SJCRH30 (cell line): ENCODE measurements around the gene FAAP100. TPM values are rescaled to one million over a fixed set of nuclear protein-coding genes. Genes with fewer than 3 reads are reported as not detected.

ENCODE experiments used
- DNase-seq, 2 experiments: peaks; one replicate each; pipeline ENCODE4 v3.0.0-alpha.2; 2015 to 2020
- H3K27ac ChIP-seq: fragments of 250-450 bp; sonication (Bioruptor Pico); 2 replicates; pipeline ENCODE4 v1.5.1; 2020; ENCODE audit warnings: mild to moderate bottlenecking, moderate library complexity
- H3K27me3 ChIP-seq: fragments of 250-450 bp; sonication (Bioruptor Pico); 2 replicates; pipeline ENCODE4 v1.5.1; 2020; ENCODE audit warnings: mild to moderate bottlenecking, moderate library complexity
- H3K36me3 ChIP-seq: fragments of 250-450 bp; sonication (Bioruptor Pico); 2 replicates; pipeline ENCODE4 v1.5.1; 2020; ENCODE audit warnings: mild to moderate bottlenecking, moderate library complexity
- H3K4me1 ChIP-seq: fragments of 250-450 bp; sonication (Bioruptor Pico); 2 replicates; pipeline ENCODE4 v1.5.1; 2020; ENCODE audit warnings: mild to moderate bottlenecking, moderate library complexity
- H3K4me3 ChIP-seq: fragments of 250-450 bp; sonication (Bioruptor Pico); 2 replicates; pipeline ENCODE4 v1.5.1; 2020; ENCODE audit warnings: mild to moderate bottlenecking, moderate library complexity
- H3K9me3 ChIP-seq: fragments of 250-450 bp; sonication (Bioruptor Pico); replicated peaks from 2 replicates; pipeline ENCODE4 v1.5.1; 2020; ENCODE audit warnings: mild to moderate bottlenecking, moderate library complexity
- total RNA-seq: library from RNA; depleted of rRNA; stranded (reverse); fragments of >200 nt; shearing (Covaris generic); gene quantifications from 2 replicates; pipeline ENCODE4 v1.2.3, GENCODE V29; 2014

Gene FAAP100
- total RNA-seq, 1 experiment from 2014 or later = 60.7 TPM

GRCh38 chr17:81511804-81512561, 40.2 kb downstream of the FAAP100 start:
- DNase-seq = no peak
- no peaks in the 10 kb centered on the region for H3K27me3 ChIP-seq
- no peaks in the 10 kb centered on the region for H3K9me3 ChIP-seq
- peaks cover 43% of the 10 kb centered on the region for H3K36me3 ChIP-seq
- peaks cover 20% of the 10 kb centered on the region for H3K4me1 ChIP-seq
- peak overlapping the region; percentile 32; the same call in 1 of the 2 replicates for H3K27ac ChIP-seq
- H3K4me3 ChIP-seq = peak overlapping the region; percentile 81

DNA sequence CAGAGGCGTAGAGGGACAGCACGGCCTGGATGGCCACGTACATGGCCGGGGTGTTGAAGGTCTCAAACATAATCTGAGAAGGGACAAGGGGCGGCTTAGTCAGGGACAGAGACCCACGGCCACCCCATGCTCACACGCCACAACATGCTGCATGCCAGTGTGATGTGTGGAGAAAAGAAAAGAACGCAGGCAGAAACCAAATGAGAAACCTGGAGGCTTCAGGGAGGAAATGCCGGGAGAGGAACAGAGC, 40.7 kb downstream of the FAAP100 start:
- H3K9me3 ChIP-seq = no peaks in the 10 kb centered on the region
- peaks cover 43% of the 10 kb centered on the region for H3K36me3 ChIP-seq
- no peak overlapping the region for H3K27ac ChIP-seq
- no peaks in the 10 kb centered on the region for H3K27me3 ChIP-seq
- peaks cover 19% of the 10 kb centered on the region for H3K4me1 ChIP-seq
- DNase-seq = no peak
- H3K4me3 ChIP-seq = peak overlapping the region; percentile 81

DNA sequence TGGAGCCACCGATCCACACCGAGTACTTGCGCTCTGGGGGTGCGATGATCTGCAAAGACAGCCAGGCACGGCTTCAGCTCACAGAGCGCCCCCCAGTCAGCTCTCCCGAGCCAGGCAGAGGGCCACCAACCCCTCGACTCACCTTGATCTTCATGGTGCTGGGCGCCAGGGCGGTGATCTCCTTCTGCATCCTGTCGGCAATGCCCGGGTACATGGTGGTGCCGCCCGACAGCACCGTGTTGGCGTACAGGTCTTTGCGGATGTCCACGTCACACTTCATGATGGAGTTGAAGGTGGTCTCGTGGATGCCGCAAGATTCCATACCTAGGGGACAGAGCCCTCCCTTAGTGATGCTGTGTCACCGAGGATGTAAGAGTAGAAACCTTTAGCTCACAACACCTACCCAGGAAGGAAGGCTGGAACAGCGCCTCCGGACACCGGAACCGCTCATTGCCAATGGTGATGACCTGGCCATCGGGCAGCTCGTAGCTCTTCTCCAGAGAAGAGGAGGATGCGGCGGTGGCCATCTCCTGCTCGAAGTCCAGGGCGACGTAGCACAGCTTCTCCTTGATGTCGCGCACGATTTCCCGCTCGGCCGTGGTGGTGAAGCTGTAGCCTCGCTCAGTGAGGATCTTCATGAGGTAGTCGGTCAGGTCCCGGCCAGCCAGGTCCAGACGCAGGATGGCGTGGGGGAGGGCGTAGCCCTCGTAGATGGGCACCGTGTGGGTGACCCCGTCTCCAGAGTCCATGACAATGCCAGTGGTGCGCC, 41.2 kb downstream of the FAAP100 start:
- Histone ChIP-seq H3K27me3 (no peaks in the 10 kb centered on the region), H3K4me1 (peaks cover 14% of the 10 kb centered on the region), H3K27ac (no peak overlapping the region), H3K36me3 (peaks cover 43% of the 10 kb centered on the region), H3K4me3 (peak overlapping the region; percentile 81), H3K9me3 (no peaks in the 10 kb centered on the region)
- peak in 1 of 2 experiments; percentile 49 for DNase-seq

- Histone ChIP-seq H3K27me3 (no peaks in the 10 kb centered on the region), H3K4me1 (peaks cover 11% of the 10 kb centered on the region), H3K27ac (no peak overlapping the region), H3K9me3 (no peaks in the 10 kb centered on the region), H3K36me3 (peaks cover 43% of the 10 kb centered on the region), H3K4me3 (peak overlapping the region; percentile 81)
- no peak for DNase-seq
These were observed 42.0 kb downstream of the FAAP100 start for GRCh38 chr17:81509972-81510784.

DNA sequence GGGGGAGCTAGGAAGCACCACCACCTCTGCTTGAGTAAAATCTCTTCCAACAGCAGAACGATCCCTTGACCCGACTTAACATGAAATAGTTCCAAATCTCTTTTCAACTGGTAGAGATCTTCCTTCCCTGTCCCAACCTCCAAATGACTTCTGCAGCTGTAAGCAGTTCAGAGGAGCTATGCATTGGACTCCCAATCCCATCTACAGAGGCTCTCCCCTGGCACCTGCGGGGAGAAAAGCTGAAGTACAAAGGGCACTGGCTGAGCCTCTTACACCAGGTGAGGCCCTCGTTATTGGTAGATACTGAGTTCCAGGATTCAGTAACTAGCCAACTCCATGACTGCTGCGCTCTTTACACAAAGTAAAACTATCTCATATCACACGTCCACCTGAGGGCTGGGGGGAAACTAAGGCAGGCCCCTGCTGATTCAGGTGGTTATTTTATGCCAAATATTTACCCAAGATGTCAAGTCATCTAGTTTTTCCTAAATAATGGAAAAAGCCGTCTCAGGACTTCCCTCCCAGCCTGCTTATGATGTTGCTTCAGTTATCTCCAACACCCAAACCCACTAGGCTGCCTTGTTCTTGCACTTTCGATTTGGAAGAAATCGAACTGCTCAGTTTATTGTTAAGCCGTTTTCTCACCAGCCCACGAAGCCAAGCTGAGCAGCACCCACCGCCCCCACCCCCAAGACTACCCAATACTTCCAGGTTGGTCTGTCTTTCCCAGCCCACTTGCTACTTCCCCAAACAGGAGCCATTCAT, 42.8 kb downstream of the FAAP100 start:
- Histone ChIP-seq H3K4me1 (peaks cover 11% of the 10 kb centered on the region), H3K9me3 (no peaks in the 10 kb centered on the region), H3K36me3 (peaks cover 43% of the 10 kb centered on the region), H3K4me3 (peak overlapping the region; percentile 81), H3K27me3 (no peaks in the 10 kb centered on the region), H3K27ac (no peak overlapping the region)
- DNase-seq = no peak

- no peak overlapping the region for H3K4me3 ChIP-seq
- no peak overlapping the region for H3K27ac ChIP-seq
- peaks cover 11% of the 10 kb centered on the region for H3K4me1 ChIP-seq
- H3K27me3 ChIP-seq = no peaks in the 10 kb centered on the region
- H3K36me3 ChIP-seq = peaks cover 43% of the 10 kb centered on the region
- no peak for DNase-seq
- no peaks in the 10 kb centered on the region for H3K9me3 ChIP-seq
These were observed 43.4 kb downstream of the FAAP100 start for GRCh38 chr17:81508639-81509206.

GRCh38 chr17:81503619-81504018, 48.5 kb downstream of the FAAP100 start:
- peaks cover 6% of the 10 kb centered on the region for H3K36me3 ChIP-seq
- no peak for DNase-seq
- H3K4me3 ChIP-seq = no peak overlapping the region
- H3K4me1 ChIP-seq = peaks cover 7% of the 10 kb centered on the region; the same call in 1 of the 2 replicates
- no peaks in the 10 kb centered on the region for H3K9me3 ChIP-seq
- no peak overlapping the region for H3K27ac ChIP-seq
- H3K27me3 ChIP-seq = no peaks in the 10 kb centered on the region

GRCh38 chr17:81502471-81503017, 49.6 kb downstream of the FAAP100 start:
- no peak overlapping the region for H3K27ac ChIP-seq
- DNase-seq = peak in 1 of 2 experiments; percentile 33
- no peak overlapping the region for H3K4me3 ChIP-seq
- no peaks in the 10 kb centered on the region for H3K9me3 ChIP-seq
- no peaks in the 10 kb centered on the region for H3K27me3 ChIP-seq
- no peaks in the 10 kb centered on the region for H3K36me3 ChIP-seq
- peaks cover 7% of the 10 kb centered on the region; the same call in 1 of the 2 replicates for H3K4me1 ChIP-seq

GRCh38 chr17:81500047-81500446, 52.1 kb downstream of the FAAP100 start:
- H3K4me3 ChIP-seq = no peak overlapping the region
- DNase-seq = peak; percentile 76 to 82
- H3K9me3 ChIP-seq = no peaks in the 10 kb centered on the region
- H3K4me1 ChIP-seq = peaks cover 7% of the 10 kb centered on the region; the same call in 1 of the 2 replicates
- no peak overlapping the region; the same call in 1 of the 2 replicates for H3K27ac ChIP-seq
- no peaks in the 10 kb centered on the region for H3K27me3 ChIP-seq
- H3K36me3 ChIP-seq = no peaks in the 10 kb centered on the region

DNA sequence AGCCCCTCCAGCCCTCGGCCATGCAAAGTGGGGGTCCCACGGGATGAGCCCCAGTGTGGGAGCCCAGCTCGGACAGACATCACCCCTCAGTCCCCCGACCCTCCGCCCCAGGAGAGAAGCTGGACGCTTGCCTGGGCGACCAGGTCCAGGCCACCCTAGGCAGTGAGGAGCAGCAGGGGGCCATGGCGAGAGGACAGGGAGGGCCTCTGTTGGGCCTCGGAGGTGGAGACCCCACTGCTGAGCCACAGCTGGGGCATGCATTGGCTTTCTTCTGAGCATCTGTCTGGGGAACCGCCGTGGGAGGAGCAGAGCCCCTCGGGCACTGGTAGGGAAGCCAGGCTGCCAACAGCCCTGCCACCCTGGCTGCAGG, 52.6 kb downstream of the FAAP100 start:
- Histone ChIP-seq H3K36me3 (no peaks in the 10 kb centered on the region), H3K27ac (no peak overlapping the region; the same call in 1 of the 2 replicates), H3K4me3 (no peak overlapping the region), H3K27me3 (no peaks in the 10 kb centered on the region), H3K9me3 (no peaks in the 10 kb centered on the region), H3K4me1 (peaks cover 7% of the 10 kb centered on the region; the same call in 1 of the 2 replicates)
- DNase-seq = no peak

- Histone ChIP-seq H3K36me3 (no peaks in the 10 kb centered on the region), H3K9me3 (no peaks in the 10 kb centered on the region), H3K4me3 (no peak overlapping the region), H3K4me1 (peaks cover 7% of the 10 kb centered on the region; the same call in 1 of the 2 replicates), H3K27me3 (no peaks in the 10 kb centered on the region), H3K27ac (no peak overlapping the region; the same call in 1 of the 2 replicates)
- no peak for DNase-seq
These were observed 53.1 kb downstream of the FAAP100 start for GRCh38 chr17:81498953-81499600.

DNA sequence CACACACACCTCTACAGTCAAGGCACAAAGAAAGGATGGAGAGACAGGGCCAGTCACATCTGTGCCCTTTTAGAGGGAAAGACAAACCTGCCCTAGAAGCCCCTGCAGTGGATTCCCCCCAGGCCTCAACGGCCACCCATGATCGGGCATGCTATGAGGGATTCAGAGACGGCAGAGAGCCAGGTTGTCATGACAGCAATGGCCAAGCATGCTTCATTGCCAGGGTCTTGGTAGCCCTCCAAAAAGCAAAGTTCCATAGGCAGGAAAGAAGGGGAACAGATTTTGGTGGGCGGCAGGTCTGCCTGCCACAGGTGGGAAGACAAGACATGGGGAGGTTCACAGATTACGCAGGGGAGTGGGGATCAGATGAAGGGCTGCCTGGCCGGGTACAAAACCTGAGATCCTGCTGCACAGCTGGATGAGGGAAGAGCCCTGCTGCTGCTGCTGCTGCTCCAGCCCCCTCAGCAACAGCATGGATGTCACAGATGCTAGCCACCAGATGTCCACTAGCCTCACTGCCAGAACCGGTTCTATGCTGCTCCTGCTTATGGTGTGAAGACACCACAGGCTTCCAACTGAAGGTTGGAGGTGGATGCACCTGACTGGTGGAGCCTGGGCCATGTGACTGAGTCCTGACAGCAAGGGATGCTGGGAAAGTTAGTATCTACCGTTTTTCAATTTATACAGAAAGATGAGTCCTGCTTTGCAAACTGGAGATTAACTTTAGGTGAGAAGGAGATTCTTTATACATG, 57.4 kb downstream of the FAAP100 start:
- Histone ChIP-seq H3K9me3 (no peaks in the 10 kb centered on the region), H3K36me3 (no peaks in the 10 kb centered on the region), H3K27me3 (no peaks in the 10 kb centered on the region; the same call in 1 of the 2 replicates), H3K4me1 (peaks cover 27% of the 10 kb centered on the region), H3K4me3 (no peak overlapping the region), H3K27ac (no peak overlapping the region)
- DNase-seq = peak in 1 of 2 experiments; percentile 61
